K562 (cell line): ENCODE measurements around the gene CUL2. TPM values are rescaled to one million over a fixed set of nuclear protein-coding genes. Genes with fewer than 3 reads are reported as not detected.
A peak's percentile ranks its signal among the peaks of the same experiment; 100 is the strongest.

ENCODE experiments used
- ATAC-seq: fragments of 200-7000 bp; cut with Tn5 transposase; 3 replicates; pipeline ENCODE4 v1.9.1; 2020; ENCODE audit warnings: moderate library complexity
- BruUV-seq: library from RNA; stranded (reverse); fragments of 400-500 nt; replicated peaks from 2 replicates; lab custom pipeline; 2021; lab: Mats Ljungman, UMichigan
- CTCF ChIA-PET: fragments of 300-600 bp; formaldehyde crosslinking; extraction: SDS; loops from one replicate; lab custom pipeline; 2021; ENCODE audit warnings: low intra/inter-chr PET ratio; lab: Yijun Ruan, JAX
- POLR2A ChIA-PET: fragments of 300-600, 350-650 bp; sonication (Branson Sonifier 250); formaldehyde crosslinking; extraction: SDS; loops from one replicate; lab custom pipeline; 2021; ENCODE audit warnings: antibody characterized with exemption, inconsistent platforms; lab: Yijun Ruan, JAX
- DNase-seq, 4 experiments: peaks; one replicate each; pipeline versions ENCODE4 v3.0.0 to v3.0.0-alpha.2; 2011 to 2018; ENCODE audit warnings: low spot score in 3 of 4, mixed read lengths in 3 of 4; ENCODE audit errors: extremely low read depth in 1 of 4
- FAIRE-seq: peaks from 2 replicates; lab custom pipeline; 2011; peaks lifted over from hg19 to GRCh38; lab: Jason Lieb, UNC
- H2AFZ ChIP-seq: 2 replicates; pipeline ENCODE4 v1.6.0; 2011; ENCODE audit warnings: low read depth, low read length, control low read depth, inconsistent platforms
- H3K27ac ChIP-seq: fragments of 200-600 bp; 3 replicates; pipeline ENCODE4 v1.8.0; 2011; ENCODE audit warnings: low read depth, mild to moderate bottlenecking, control low read depth, inconsistent platforms, low read length, moderate library complexity, mixed read lengths; ENCODE audit errors: extremely low read depth
- H3K27me3 ChIP-seq, 2 experiments: fragments of 300-600 bp in 1 of 2; 2 replicates in 1 of 2; 3 replicates in 1 of 2; pipeline versions ENCODE4 v1.6.0 to v1.8.0; 2011; ENCODE audit warnings: inconsistent platforms in 2 of 2, low read length in 2 of 2, mild to moderate bottlenecking in 1 of 2, mixed read lengths in 1 of 2, moderate library complexity in 1 of 2; ENCODE audit not compliant: control insufficient read depth in 2 of 2, insufficient read depth in 2 of 2
- H3K36me3 ChIP-seq: fragments of 300-600 bp; 3 replicates; pipeline ENCODE4 v1.8.0; 2011; ENCODE audit warnings: mild to moderate bottlenecking, low read length, inconsistent platforms; ENCODE audit not compliant: control insufficient read depth, insufficient read depth
- H3K4me1 ChIP-seq, 2 experiments: fragments of 200-600 bp in 1 of 2; replicated peaks in 1 of 2; 2 replicates in 1 of 2; 3 replicates in 1 of 2; pipeline versions ENCODE4 v1.5.1 to v1.8.0; 2011; ENCODE audit warnings: inconsistent platforms in 2 of 2, low read length in 2 of 2, mild to moderate bottlenecking in 1 of 2, mixed read lengths in 1 of 2, moderate library complexity in 1 of 2; ENCODE audit not compliant: control insufficient read depth in 2 of 2, insufficient read depth in 2 of 2
- H3K4me2 ChIP-seq: 2 replicates; pipeline ENCODE4 v1.6.1; 2011; ENCODE audit warnings: low read length, control low read depth, inconsistent platforms, mixed read lengths; ENCODE audit not compliant: insufficient read depth
- H3K4me3 ChIP-seq: fragments of 200-600 bp; sonication (generic), shearing (Covaris generic); 2 replicates; pipeline ENCODE4 v1.5.1; 2016; ENCODE audit warnings: control low read depth, inconsistent platforms
- H3K79me2 ChIP-seq: fragments of 200-600 bp; 3 replicates; pipeline ENCODE4 v1.8.0; 2011; ENCODE audit warnings: low read length, inconsistent platforms; ENCODE audit not compliant: control insufficient read depth, insufficient read depth
- H3K9ac ChIP-seq, 2 experiments: 2 replicates each; pipeline versions ENCODE4 v1.6.0 to v1.6.1; 2011; ENCODE audit warnings: low read depth in 2 of 2, low read length in 2 of 2, control low read depth in 1 of 2, inconsistent platforms in 1 of 2, mild to moderate bottlenecking in 1 of 2, mixed read lengths in 1 of 2; ENCODE audit not compliant: insufficient read depth in 1 of 2
- H3K9me1 ChIP-seq: one replicate; pipeline ENCODE4 v1.6.0; 2011; ENCODE audit warnings: inconsistent platforms, mild to moderate bottlenecking, low read length, moderate library complexity; ENCODE audit not compliant: control insufficient read depth, insufficient read depth
- H3K9me3 ChIP-seq: replicated peaks from 2 replicates; pipeline ENCODE4 v1.5.1; 2011; ENCODE audit warnings: low read depth, low read length, inconsistent platforms; ENCODE audit not compliant: control insufficient read depth, insufficient read depth
- H4K20me1 ChIP-seq: replicated peaks from 2 replicates; pipeline ENCODE4 v1.6.1; 2011; ENCODE audit warnings: low read length, inconsistent platforms, mixed read lengths; ENCODE audit not compliant: control insufficient read depth, insufficient read depth
- CXXC5 ChIP-seq: fragments of 250-450 bp; sonication (Bioruptor Pico); IDR thresholded peaks from 2 replicates; pipeline ENCODE4 v1.8.0; 2022; ENCODE audit warnings: inconsistent platforms, mild to moderate bottlenecking, moderate library complexity
- DDX20 ChIP-seq: fragments of 450-650 bp; IDR thresholded peaks from 2 replicates; pipeline ENCODE4 v1.6.1; 2016; ENCODE audit warnings: missing genetic modification characterization, low read depth, mild to moderate bottlenecking, missing compliant biosample characterization, moderate library complexity
- HDAC2 ChIP-seq: fragments of 450-650 bp; IDR thresholded peaks from 2 replicates; pipeline ENCODE4 v1.6.1; 2016; ENCODE audit warnings: mild to moderate bottlenecking
- KAT2B ChIP-seq: IDR thresholded peaks from one replicate; pipeline ENCODE4 v1.6.1; 2012; ENCODE audit warnings: low read depth, mild to moderate bottlenecking, control low read depth, inconsistent platforms, low read length, moderate library complexity
- MEIS2 ChIP-seq: fragments of 450-650 bp; IDR thresholded peaks from 2 replicates; pipeline ENCODE4 v1.6.1; 2014; ENCODE audit warnings: mild to moderate bottlenecking; ENCODE audit not compliant: partially characterized antibody
- ZBTB26 ChIP-seq: fragments of 450-650 bp; formaldehyde crosslinking; IDR thresholded peaks from 2 replicates; pipeline ENCODE4 v1.4.0; 2022; ENCODE audit warnings: missing genetic modification characterization
- ZBTB9 ChIP-seq: fragments of 450-650 bp; formaldehyde crosslinking; IDR thresholded peaks from 2 replicates; pipeline ENCODE4 v1.4.0; 2020; ENCODE audit warnings: mild to moderate bottlenecking, moderate library complexity
- ZNF449 ChIP-seq: fragments of 250-450 bp; sonication (Bioruptor Pico); IDR thresholded peaks from 2 replicates; pipeline ENCODE4 v1.8.0; 2022; ENCODE audit warnings: moderate library complexity, mild to moderate bottlenecking, inconsistent platforms
- WGBS: fragments of 100-300 bp; shearing (Covaris generic); methylation state at CpG from one replicate; pipeline ENCODE4 v1.1.6; 2016; ENCODE audit warnings: low coverage, mixed read lengths; ENCODE audit not compliant: insufficient coverage; ENCODE audit errors: missing lambda C conversion rate; 5-methylcytosine and 5-hydroxymethylcytosine counted together
- in situ Hi-C: fragments of 300-500 bp; cut with MboI; formaldehyde crosslinking; loops from 4 replicates; pipeline ENCODE4 v1.15.0; 2018; ENCODE audit warnings: inconsistent platforms, mixed read lengths
- intact Hi-C: fragments of 100-400 bp; cut with micrococcal nuclease; formaldehyde crosslinking; loops from 2 replicates; pipeline ENCODE4 v1.14.2; 2022
- polyA plus RNA-seq, 8 experiments: library from polyadenylated mRNA; depleted of rRNA in 4 of 8; stranded (reverse) in 5 of 8; unstranded in 3 of 8; fragments of >200 nt; fragmentation: Nextera tagmentation in 2 of 8; fragmentation: Illumina TruSeq in 1 of 8; extraction: Ambion mirVana in 2 of 8; extraction: Trizol in 1 of 8; gene quantifications; 2 replicates each; pipeline versions ENCODE4 v1.2.1 to v1.2.3, GENCODE V29; 2011 to 2014; ENCODE audit warnings: inconsistent platforms in 1 of 8, missing spikeins in 1 of 8
- total RNA-seq, 7 experiments: library from RNA; depleted of rRNA in 6 of 7; stranded (reverse); fragments of >200 nt in 6 of 7; fragmentation: Illumina TruSeq in 2 of 7; extraction: Trizol in 2 of 7; gene quantifications; 2 replicates each; pipeline versions ENCODE4 v1.2.1 to v1.2.3, GENCODE V29; 2011 to 2021; ENCODE audit warnings: low replicate concordance in 1 of 7

CUL2 gene
- total and polyA plus RNA-seq, 9 of the 15 experiments (the other 6 are each of a cell fraction or from before 2014, with no cell fraction given): 17.3 to 46.3 (median 41.2) TPM

- Histone ChIP-seq H4K20me1 (peaks cover 4% of the 10 kb centered on the region; the same call in 1 of the 2 replicates), H3K9ac (no peak overlapping the region), H3K9me1 (no peaks in the 10 kb centered on the region), H3K4me2 (no peak overlapping the region), H3K4me1 (peaks cover 0 to 4% of the 10 kb centered on the region in 2 experiments; a peak in 1 of 5 replicates), H3K27me3 (no peaks in the 10 kb centered on the region), H3K36me3 (peaks cover 16% of the 10 kb centered on the region), H3K79me2 (peaks cover 49% of the 10 kb centered on the region), H2AFZ (no peak overlapping the region), H3K4me3 (no peak overlapping the region), H3K27ac (no peak overlapping the region), H3K9me3 (peaks cover 3% of the 10 kb centered on the region; the same call in 1 of the 2 replicates)
- no peak for TF ChIP-seq ZNF449 (CRISPR knock-in tag)
- TF ChIP-seq HDAC2: no peak
- no peak for TF ChIP-seq ZBTB9
- TF ChIP-seq MEIS2: peak; percentile 73
- no peak for TF ChIP-seq KAT2B
- no peak for TF ChIP-seq CXXC5 (CRISPR knock-in tag)
- no peak for TF ChIP-seq ZBTB26 (CRISPR knock-in tag)
- TF ChIP-seq DDX20 (tag): no peak
- ATAC-seq (no peak), DNase-seq (no peak), FAIRE-seq (no peak)
- in situ Hi-C loops (no loop called here), intact Hi-C loops (no loop called here)
- 50% methylated on average over 3 of the region's 3 CpGs for WGBS
- no TSS peak for BruUV-seq
- ChIA-PET POLR2A (interaction anchor here (0.8 kb wide), 1 partner anchor 35 kb away, joined by 6 read pairs; no protein-coding TSS in a partner anchor), CTCF (no interaction called here)
These were observed 14.9 kb downstream of the CUL2 start for GRCh38 chr10:35075228-35075627.
